IPS-NIHi11 (cell line): ENCODE data around the gene TIMP3.
A peak's percentile ranks its signal among the peaks of the same experiment; 100 is the strongest.

ENCODE experiments used
- DNase-seq: peaks from one replicate; pipeline ENCODE4 v3.0.0; 2012; ENCODE audit warnings: mixed read lengths, low spot score

The TIMP3 gene

DNA sequence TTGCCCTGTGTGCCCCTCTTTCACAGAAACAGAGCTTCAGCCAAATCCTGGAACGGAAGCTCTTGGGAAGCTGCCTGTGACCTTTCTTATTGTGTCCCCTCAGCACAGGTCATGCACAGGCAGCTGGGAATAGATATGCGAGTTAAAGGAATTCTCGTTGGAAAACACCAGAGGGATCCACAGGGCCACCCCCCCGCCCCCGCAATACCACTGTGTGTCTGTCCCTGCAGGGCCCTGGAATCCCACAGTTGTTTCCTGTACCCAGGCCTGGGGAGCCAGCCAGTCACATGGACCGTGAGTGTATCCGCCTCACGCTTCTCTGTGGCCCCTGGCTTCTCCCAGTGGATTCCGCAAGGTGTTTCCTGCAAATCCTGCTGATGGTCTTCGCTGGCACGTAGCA, 29.0 kb downstream of the TIMP3 start:
- peak; percentile 44 for DNase-seq

DNA sequence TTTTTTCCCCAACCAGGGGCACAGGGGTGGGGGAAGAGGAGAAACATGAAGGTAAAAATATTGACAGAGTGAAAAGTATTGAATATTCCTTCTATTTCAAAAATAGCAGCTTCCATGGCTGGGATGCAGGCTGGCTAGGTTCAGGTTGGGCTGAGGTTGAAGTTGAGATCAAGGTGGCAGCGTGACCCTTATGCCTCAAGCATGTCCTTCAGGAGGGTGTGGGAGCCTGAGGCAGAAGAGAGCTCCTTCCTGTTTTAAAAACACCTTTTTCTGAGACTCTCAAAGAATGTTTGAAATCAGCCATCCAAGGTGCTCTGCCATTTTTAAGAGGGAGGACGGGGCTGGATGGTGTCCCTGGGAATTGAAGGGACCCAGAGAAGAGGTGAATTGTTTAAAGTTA, 29.5 kb downstream of the TIMP3 start:
- DNase-seq: no peak

DNA sequence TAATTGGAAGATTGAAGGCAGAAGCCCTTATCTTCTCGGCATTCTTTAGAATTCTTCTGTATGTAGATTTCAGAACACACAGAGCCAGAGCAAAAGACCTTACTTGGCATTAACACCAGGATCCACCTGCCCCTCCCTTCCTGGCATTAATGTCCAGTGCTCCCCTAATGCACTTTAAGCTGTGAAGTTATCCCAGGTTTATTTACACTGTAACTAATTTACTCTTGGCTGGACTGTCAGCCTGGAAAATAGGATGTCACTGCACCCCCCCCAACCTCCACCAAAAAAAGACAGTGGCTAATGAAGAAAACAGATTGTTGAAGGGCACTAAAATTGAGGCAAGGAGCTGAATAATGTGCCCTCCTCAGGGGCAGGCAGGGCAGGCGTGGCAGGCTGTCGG, 30.1 kb downstream of the TIMP3 start:
- no peak for DNase-seq

DNA sequence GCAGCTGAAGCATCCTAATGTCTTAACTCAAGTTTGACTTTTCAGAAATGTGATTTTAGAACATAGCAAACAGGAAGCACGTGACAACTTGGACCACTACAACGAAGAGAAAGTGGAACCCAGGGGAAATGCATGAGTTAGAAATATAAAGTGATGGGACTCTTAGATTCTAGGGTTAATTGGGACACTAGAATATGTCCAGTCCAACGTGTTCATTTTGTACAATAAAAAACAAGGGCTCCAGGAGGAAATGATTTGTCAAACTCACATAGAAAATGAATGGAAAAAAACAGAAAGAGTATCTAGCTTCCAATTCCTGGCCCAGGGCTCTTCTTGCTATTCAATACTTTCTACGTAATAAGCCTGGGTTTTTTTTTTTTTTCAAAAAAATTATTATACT, 30.7 kb downstream of the TIMP3 start:
- DNase-seq: no peak

DNA sequence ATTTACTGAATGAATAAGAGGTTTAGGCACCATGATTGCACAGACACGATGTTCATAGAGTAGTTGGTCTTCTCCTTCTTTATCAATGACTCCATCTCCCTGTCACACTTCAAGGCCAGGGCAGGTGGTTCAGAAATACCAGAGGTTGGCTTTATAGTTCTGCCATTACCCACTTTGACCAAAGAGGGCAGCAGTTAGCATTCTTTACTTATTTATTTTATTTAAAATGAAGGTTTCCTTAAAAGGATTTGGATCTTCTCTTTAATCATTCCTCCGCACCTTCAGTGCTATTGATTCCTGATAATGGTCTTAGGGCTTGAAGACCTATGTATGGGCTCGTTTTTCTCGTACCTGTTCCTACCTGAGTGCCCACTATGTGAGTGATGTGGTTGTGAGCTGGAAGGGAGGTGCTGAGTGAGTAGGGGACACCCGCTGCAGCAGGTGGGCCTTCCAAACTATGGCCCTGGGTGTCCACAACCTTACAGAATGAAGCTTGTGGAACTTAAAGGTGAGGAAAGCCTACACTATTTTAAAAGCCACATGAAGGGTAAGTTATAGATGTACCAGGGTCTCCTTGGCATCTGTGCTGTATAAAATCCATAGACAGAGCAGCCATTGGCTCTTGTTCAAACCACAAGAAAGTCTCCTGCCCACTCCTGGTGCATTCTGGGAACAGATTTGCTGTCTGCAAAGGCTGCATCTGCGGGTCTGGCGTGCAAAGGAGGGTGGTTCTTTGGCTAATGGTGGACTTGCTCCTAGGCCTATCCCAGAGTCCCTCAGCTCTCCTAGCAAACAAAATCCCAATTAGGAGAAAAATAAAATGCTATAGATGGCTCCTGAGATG, 35.0 kb downstream of the TIMP3 start:
- peak; percentile 64 for DNase-seq

DNA sequence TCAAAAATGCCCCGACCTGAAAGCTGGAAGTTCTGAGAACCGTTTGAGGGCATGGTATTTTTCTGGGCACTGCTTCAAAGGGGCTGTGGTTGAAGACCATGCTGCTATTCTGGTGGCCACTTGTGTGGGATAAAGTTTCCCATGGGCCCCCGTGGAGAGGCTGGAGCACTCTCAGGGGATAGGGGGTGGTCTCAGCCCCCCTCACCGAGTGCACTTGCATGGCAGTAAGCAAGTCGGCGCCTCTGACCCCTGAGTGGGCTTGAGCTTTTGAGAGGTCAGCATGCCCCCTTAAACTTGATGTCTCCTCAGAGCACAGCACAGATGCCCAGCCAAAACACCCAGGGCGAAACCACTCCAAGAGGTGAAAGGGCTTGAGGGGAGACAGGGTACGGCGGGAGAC, 35.6 kb downstream of the TIMP3 start:
- DNase-seq: no peak

DNA sequence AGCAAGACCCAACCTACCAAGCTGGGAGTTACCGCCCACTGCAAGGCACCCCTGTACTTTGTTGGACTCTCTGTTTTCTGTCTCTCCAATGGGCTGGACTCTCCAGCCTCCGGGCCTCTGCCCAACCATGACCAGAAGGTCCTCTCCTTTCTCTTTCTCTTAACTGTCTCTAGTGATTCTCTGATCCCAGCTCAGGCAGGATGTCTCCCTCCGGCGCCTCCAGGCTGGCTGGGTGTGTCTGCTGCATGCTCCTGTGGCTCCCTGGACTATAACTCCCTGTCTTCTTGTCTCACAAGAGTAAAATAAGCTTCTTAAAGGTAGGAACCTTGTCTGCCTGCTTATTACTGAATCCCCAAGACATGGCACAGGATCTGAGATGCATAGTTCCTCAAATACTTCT, 36.3 kb downstream of the TIMP3 start:
- no peak for DNase-seq

DNA sequence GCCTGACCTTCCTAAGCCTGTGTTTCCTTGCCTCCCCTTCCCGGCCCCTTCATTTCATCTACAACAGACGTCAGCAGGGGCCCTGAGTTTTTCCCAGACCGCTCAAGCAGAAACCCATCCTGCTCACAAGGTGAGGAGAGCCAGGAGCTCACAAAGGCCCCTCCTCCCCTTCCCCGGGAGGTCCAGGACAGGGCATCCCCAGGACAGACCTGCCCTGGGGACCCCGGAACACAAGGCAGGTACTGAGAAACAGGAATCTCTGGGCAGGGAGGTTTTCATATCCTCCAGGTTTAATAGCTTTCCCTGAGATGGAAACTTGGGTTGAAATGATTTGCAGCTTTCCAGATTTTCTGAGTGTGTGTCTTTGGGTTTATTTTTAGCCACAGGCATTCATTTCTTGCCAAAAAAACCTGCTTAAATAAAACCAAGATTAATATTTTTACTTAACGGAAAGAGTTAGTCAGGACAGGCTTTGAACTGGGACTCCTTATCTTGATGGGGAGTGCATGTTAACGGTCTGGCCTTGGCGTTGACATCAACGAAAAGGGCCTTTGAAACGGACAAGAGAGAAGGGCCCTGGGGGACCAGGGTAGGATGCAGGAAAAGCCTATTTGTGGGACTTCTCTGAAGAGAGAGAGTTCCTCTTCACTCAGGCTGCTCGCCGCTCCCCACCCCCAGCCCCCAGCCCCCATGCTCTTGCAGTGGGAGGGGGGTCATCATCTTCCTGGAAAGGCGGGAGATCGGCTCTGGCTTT, 38.5 kb downstream of the TIMP3 start:
- DNase-seq: no peak

DNA sequence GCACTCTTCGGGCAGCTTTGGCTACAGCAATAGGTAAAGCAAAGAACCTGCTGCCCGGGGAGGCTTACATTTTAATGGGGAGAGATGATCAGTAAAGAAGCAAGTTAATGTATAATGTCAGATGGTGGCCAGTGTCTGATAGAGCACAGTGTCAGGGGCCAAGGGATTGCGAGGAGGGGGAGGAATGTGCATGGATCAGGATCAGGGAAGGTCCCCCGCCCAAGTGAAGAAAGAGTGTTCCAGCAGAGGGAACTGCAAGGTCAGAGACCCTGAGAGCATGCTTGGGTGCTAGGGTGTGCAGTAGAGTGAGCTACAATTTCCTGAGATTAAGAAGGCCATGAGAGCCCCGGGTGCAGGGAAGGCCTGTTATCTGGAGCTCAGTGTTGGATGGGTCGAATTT, 39.7 kb downstream of the TIMP3 start:
- no peak for DNase-seq

DNA sequence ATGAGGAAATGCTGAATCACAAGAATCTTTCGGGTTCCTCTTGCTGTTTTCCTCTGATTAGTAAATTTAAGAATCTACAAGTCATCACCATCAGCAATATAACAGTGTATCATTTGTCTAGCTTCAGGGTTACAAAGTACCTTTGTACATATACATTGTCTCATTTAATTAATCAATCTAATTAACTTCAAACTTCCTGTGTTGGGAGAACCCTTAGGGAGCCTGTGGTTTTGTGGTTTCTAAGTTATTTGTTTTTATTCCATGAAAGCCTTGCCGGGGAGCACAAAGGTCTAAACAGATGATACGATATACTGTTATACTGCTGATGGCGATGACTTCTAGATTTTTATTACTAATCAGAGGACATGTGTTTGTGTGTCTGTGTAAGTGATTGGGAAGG, 41.0 kb downstream of the TIMP3 start:
- DNase-seq: no peak

DNA sequence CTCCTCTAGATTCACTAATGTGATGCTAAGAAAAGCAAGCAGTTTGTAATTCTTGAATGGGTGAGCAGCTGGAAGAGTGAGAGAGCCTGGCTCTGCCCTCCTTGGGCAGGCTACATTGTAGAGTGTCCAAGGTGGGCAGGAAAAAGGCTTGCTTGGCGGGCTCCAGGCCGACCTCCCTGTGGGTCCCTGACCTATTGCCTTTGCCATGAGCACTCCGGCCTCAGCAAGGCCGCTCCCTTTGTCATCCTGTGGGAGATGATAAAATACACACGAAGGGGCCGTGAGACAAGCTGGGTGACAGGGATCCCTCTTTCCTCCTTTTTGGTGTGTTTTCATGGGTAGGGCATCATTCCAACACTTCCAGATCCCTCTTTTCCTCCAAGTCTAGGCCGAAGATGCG, 41.8 kb downstream of the TIMP3 start:
- DNase-seq: no peak

DNA sequence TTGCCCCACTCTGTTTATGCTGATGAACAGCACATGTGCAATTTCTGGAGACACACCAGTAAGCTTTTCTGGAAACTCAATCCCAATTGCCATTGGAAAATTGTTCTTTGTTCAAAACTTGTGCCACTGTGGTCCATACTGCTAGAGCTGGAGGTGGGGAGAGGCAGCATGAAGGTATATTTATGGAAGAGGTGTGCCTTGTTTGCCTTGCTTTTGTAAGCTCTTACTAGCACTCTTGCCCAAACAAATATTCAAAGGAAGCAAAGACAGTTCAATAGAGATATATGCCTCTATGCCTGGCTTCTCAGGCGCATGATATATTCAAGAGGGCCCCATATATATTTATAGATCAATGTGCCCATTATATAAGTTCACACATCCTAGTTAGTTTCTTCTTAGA, 42.7 kb downstream of the TIMP3 start:
- no peak for DNase-seq

DNA sequence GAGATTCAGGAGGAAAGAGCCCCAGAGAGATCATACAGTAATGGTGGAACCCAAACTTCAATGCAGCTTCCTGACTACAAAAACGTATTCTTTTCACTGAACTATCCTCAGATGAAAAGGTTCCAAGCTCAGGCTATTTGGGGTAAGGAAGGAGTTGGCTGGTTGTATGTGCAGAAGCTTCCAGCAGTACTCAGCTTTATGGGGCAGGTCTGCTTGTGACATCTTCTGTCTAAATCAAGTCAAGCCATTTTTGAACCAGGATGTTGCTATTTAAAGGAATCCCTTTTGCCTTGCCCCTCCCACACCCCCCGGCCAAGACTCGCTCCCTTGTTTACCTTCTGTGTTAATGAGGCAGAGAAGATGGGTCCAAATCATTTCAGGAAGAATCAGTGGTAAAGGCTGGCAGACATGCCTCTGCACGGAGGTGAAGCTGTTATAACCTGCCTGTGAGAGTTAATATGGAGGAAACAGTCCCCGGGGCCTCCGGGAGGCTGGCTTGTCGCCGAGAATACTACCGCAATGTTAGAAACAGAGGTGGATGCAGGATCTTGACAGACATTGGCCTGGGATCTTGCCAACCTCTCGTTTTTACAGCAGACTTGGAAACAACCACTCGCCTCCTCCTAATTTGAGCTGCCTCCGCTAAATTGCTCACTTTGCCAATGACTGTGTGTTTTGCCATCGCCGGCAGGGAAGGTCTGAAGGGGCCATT, 45.4 kb downstream of the TIMP3 start:
- DNase-seq: no peak

DNA sequence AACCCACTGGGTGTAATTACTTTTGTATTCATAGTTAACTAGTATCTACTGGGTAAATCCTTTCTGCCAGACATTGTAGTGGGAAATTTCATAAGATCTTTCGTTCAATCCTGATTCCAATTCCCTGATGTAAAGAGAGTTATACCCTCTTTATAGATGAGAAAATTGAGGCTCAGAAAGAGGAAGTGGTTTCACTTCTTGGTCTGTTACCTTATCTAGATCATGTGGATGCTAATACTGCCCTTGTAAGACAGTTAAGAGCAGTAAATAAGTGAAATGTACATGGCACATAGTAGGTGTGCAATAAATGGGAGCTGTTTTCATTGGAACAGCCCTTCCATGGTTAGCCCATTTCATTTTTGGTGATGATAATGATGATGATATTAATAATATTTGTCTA, 46.7 kb downstream of the TIMP3 start:
- DNase-seq: no peak

DNA sequence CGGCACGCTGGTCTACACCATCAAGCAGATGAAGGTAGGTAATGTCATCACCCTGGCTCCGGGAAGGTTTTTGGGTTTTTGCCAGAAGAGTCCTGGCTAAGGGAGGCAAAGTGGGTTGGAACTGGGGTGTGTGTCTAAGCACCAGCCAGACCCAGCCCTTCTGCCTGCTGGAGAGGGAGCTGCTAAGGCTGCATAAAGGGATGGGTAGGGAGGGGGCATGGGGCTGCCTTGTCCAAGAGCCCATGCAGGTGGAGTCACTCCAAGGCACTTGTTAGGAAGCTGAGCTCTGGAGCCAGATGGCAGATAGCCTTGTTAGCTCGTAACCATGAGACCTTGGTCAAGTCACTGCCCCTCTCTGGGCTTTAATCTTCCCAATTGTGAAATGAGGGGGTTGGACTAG, 48.0 kb downstream of the TIMP3 start:
- no peak for DNase-seq

DNA sequence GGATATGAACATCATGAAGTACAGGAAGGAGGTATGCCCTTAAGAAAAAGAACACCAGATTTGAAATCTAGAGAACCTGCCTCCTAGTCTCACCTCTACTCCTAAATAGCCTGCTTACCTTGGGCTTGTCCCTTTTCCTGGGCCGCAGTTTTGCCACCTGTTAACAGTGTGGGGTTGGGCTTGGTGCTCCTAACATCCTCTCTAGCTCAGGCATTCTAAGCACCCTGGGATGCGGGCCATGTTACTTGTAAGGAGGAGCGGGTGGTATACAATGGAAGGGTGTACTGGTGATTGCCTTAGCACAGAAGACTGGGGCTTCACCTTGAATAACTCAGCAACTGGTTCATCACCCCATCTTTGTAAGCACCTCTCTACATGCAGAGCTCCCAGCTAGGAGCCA, 48.7 kb downstream of the TIMP3 start:
- DNase-seq: no peak

DNA sequence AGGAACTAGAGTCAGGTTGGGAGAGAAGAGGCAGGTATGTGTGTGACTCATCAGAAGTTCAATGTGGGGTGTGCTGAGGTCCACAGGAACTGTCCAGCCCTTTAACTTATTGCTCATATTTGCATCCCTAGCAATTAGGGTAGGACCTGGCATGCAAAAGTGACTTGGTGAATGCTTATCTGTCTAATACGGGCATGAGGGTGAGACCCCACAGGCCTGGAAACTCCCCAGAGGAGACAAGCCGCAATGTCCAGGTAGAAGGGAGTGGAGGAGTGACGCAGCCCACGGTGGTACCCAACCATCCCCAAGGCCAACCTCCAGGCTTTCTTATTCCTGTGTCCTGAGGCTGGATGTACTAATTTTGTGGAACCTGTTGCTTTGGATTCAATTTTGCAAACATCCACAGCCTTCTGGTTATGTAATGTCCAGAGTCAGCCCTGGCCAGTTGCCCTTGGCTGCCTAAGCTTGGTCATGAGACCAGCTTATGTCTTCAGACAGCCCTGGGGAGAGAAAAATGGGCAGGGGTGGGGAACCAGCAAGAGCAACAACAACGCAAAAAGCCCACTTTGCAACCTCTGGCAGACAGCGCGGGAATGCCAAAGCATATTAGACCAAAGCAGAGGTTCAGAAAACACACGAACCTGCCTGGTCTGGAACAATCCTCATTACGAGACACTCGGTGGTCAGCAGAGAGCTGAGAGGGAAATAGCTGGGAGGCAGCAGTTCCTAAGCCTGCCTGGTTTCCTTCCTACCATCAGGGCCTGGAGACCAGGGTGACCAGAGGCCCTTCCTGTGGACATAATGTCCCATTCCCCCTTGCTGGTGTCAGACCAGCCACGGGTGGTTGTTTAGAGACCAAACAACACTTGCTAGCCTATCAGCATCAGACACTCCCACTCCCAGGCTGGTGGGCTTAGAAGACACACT, 49.3 kb downstream of the TIMP3 start:
- no peak for DNase-seq

DNA sequence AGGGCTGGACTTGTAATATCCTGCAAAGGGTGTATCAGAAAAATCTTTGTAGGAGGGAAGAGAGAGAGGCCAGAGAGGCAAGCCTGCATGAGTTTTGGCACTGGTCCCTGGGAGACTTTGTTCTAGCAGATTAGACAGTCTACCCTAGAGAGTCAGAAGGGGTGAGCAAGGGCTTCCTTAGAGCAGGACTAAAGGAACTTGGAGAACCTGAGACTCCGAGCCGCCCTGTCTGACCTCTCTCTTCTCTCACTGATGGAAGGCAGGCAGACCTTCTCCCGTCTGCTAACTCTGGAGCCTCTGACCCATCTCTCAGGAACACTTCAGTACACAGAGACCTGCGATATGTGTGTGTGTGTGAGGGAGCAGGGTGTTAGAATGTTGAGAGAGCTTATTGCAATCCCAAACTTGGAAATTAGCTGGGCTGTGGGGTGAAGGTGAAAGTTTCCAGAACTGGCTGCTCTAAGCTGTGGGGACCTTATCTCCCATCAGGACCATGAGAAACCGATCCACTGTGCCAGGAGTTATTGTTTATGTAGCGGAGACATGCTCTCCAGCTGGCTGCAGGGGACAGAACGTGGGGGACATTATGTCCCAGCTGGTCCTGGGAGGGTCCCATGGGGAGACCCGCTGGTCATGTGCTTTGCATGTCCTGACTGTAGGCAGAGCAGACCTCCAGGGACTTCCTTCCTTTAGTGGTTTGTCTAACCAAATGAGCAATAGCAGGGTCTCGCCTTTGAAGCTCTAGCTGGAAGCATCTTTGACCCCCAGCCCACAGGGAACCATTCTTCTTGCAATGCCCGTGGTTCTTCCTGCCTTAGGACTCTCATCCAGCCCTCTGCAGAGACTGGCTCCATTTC, 51.1 kb downstream of the TIMP3 start:
- DNase-seq: no peak

DNA sequence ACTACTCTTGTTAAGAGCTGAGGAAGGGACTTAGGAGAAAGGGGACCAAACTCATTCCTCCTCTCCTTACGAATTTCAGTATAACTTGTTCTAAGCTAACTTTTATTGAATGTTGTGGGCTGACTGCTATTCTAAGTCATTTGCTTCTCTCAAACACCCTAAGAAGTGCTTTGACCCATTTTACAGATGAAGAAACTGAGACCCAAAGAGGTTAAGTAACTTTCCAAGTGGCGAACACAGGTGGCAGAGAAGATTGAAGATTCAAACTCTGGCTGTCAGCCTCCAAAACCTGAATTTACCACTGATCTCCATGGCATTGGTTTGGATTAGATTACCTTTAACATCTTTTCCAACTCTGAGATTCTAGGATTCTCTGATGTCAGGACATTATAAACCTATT, 52.2 kb downstream of the TIMP3 start:
- DNase-seq: no peak

DNA sequence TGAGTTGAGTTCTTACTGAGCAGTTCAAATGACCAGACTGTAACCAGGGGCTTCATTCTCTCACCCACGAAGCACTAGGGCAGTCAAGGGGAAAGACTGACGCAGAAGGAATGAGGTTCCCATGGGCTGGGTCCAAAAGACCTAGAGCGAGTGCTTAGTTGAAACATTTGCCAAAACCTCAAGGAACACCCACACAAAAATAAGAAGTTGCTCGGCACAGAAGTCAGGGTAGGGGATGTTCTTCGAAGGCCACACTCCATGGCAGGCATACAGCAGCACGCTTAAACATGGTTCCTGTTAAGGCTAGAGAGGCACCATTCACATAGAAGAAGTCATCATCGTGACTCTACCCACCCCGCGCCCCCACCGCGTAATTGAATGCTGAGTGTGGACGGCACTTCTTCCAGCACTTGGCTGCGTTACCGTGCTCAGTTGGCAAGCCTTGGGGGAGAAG, 52.9 kb downstream of the TIMP3 start:
- no peak for DNase-seq
